Measurements from ENCODE around the gene COL18A1.

The COL18A1 gene

GRCh38 chr21:45468051-45468970 lies 63.3 kb downstream of the COL18A1 start:
- TF ChIP-seq POLR2A (IDR thresholded peaks at IDR 0.05; ENCODE audit: low read length) (no peak), GATA1 (IDR thresholded peaks at IDR 0.05; ENCODE audit: low read depth, low read length) (no peak)
- no peak for DNase-seq

GRCh38 chr21:45468971-45469272 lies 64.0 kb downstream of the COL18A1 start:
- DNase-seq = no peak

GRCh38 chr21:45469273-45470086 lies 64.5 kb downstream of the COL18A1 start:
- no peak for TF ChIP-seq GATA1 (IDR thresholded peaks at IDR 0.05; ENCODE audit: low read depth, low read length)
- no peak for TF ChIP-seq POLR2A (IDR thresholded peaks at IDR 0.05; ENCODE audit: low read length)
- DNase-seq = no peak

More at GRCh38 chr21:45468971-45469272, 64.0 kb downstream of the COL18A1 start:
- TF ChIP-seq GATA1 (IDR thresholded peaks at IDR 0.05; ENCODE audit: low read depth, low read length) (no peak), POLR2A (IDR thresholded peaks at IDR 0.05; ENCODE audit: low read length) (no peak)

DNA sequence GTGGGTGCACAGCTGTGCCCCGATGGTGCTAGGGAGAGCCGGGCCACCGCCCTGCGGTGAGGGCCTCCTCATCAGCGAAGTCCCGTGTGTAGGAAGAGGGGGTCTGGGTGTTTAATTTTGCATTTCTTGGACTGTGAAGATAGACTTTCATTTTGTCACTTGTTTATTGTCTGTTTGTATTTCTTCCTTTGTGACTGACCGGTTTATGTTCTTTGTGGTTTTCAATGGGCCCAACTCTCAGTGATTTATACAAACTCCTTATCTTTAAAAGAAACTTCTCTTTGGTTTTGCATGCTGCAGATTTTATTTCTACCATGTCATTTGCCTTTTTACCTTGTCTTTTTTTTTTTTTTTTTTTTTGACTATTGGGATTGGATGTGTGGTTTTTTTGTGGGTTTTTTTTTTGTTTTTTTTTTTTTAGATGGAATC lies 65.1 kb downstream of the COL18A1 start:
- no peak for TF ChIP-seq POLR2A (IDR thresholded peaks at IDR 0.05; ENCODE audit: low read length)
- TF ChIP-seq GATA1 (IDR thresholded peaks at IDR 0.05; ENCODE audit: low read depth, low read length) = no peak
- no peak for DNase-seq

DNA sequence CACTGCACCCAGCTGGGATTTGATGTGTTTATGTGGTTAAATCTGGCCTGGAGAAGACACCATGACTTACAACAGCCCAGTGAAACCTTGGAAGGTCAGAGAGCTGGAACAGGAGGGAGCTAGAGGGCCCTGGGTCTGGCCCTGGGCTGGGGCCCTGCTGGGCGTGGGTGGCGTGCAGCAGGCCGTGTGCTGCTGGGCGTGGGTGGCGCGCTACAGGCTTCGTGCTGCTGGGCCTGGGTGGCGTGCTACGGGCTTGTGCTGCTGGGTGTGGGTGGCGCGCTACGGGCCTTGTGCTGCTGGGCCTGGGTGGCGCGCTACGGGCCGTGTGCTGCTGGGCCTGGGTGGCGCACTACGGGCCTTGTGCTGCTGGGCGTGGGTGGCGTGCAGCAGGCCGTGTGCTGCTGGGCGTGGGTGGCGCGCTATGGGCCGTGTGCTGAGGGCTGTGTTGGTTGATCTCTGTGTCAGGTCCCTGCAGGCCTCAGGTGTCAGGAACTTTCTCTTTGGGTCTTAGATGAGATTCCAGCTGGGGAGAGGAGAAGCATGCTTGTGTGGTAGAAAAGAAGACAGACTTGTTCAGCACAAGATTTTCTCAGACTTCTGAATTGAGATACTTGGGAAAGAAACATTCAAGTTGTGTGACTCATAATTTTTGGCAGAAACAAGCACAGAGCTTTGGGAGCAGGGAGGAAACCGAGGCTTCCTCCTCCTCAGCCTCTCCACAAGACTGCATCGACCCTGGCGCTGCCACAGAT lies 66.0 kb downstream of the COL18A1 start:
- TF ChIP-seq POLR2A (IDR thresholded peaks at IDR 0.05; ENCODE audit: low read length) = no peak
- TF ChIP-seq GATA1 (IDR thresholded peaks at IDR 0.05; ENCODE audit: low read depth, low read length) = no peak
- no peak for DNase-seq

DNA sequence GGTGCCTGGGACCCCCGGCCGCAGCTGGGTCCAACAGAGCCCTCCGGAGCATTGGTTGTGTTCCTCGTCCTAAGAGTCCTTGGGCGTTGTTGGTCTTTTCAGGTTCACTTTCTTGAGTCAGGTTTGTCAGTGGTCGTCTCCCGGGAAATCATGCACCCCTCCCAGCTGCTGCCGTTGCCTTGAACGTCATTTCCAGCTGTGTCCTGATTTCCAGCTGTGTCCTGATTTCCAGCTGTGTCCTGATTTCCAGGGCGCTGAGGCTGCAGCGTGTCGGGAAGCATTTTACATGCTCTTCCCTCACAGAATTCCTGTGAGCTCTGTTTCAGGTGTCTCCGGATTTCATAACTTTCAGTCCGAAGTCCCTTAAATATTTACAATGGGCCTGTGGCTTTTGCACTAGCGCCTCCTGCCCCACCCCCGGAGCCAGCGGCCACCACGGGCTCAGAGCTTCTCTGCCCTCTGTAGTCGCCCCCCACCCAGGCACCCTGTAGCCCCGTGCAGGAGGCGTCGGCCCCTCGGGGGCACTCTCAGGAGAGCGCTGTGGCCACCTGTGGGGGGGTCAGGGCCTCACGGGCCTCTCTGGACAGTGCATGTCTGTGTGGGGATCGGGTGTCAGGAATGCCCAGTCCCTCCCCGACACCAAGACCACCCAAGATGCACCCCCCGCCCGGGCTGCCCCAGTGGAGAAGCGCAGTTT lies 66.7 kb downstream of the COL18A1 start:
- DNase-seq = no peak
- TF ChIP-seq GATA1 (IDR thresholded peaks at IDR 0.05; ENCODE audit: low read depth, low read length) = no peak
- TF ChIP-seq POLR2A (IDR thresholded peaks at IDR 0.05; ENCODE audit: low read length) = no peak

DNA sequence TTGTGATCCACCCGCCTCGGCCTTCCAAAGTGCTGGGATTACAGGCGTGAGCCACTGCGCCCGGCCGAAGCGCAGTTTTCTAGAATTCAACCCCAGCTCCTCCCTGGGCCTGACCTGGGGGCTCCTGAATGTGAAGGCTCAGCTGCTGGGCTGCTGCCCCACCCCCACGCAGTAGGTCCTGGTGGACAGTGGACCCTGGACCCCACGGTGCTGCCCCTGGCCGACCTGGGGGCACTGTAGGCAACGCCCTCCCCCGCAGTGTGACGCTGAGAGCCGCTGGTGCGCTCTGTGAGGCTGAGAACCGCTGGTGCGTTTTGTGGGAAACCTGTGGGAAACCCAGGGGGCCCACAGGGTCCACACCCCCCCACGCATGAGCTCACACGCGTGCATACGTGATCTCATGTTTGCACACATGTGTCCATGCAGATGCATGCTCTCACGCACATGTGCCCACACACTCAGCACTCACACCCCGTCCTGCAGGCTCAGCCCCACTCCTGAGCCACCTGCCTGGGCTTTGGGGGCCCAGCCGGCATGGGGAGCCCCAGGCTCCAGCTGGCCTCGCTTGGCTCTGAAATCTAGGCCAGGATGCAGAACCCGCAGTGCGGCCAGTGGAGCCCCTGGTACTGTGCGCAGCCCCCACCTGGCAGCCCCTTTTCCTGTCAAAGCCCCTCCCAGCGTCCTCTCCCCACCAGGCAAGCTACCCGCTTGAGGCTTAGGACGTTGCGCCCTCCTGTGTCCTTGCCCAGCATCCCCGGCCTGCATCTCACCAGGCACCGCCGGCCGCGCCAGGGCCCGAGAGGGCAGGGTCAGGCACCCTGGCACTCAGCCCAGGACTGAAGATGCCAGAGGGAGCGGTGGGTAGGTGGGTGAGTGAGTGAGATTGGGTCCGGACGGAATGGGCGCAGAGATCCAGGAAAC lies 67.7 kb downstream of the COL18A1 start:
- no peak for TF ChIP-seq GATA1 (IDR thresholded peaks at IDR 0.05; ENCODE audit: low read depth, low read length)
- TF ChIP-seq POLR2A (IDR thresholded peaks at IDR 0.05; ENCODE audit: low read length) = no peak
- DNase-seq = no peak

- no peak for TF ChIP-seq GATA1 (IDR thresholded peaks at IDR 0.05; ENCODE audit: low read depth, low read length)
- no peak for DNase-seq
Observed at GRCh38 chr21:45473496-45474322, 68.7 kb downstream of the COL18A1 start.

- TF ChIP-seq GATA1 (IDR thresholded peaks at IDR 0.05; ENCODE audit: low read depth, low read length) (no peak), POLR2A (IDR thresholded peaks at IDR 0.05; ENCODE audit: low read length) (no peak)
Observed at GRCh38 chr21:45474323-45474950, 69.5 kb downstream of the COL18A1 start.

GRCh38 chr21:45475004-45475685 lies 70.2 kb downstream of the COL18A1 start:
- no peak for DNase-seq
- TF ChIP-seq POLR2A (IDR thresholded peaks at IDR 0.05; ENCODE audit: low read length) (no peak), GATA1 (IDR thresholded peaks at IDR 0.05; ENCODE audit: low read depth, low read length) (no peak)

More at GRCh38 chr21:45474323-45474950, 69.5 kb downstream of the COL18A1 start:
- peak; percentile 19 to 53 for DNase-seq

Data from erythroblast (primary cell).